Trophoblast cell (in vitro differentiated cells and primary cell): ENCODE results near the gene SEMA6D.

Source experiments
- DNase-seq, 2 donors: peaks; one replicate each; pipeline ENCODE4 v3.0.0-alpha.2; 2016
- H2AFZ ChIP-seq: 2 replicates; pipeline ENCODE4 v1.6.1; 2013; ENCODE audit warnings: low read length, moderate library complexity, mild to moderate bottlenecking; ENCODE audit not compliant: insufficient read depth, poor library complexity
- H2AK5ac ChIP-seq: 2 replicates; pipeline ENCODE4 v1.6.1; 2013; ENCODE audit warnings: mild to moderate bottlenecking, low read length
- H2BK120ac ChIP-seq: 2 replicates; pipeline ENCODE4 v1.6.1; 2013; ENCODE audit warnings: low read length, mild to moderate bottlenecking, moderate library complexity; ENCODE audit not compliant: insufficient read depth, poor library complexity
- H2BK12ac ChIP-seq: 2 replicates; pipeline ENCODE4 v1.6.1; 2013; ENCODE audit warnings: mild to moderate bottlenecking, low read length, moderate library complexity
- H2BK5ac ChIP-seq: 2 replicates; pipeline ENCODE4 v1.6.1; 2013; ENCODE audit warnings: low read length, low read depth, moderate library complexity, mild to moderate bottlenecking; ENCODE audit not compliant: poor library complexity
- H3K14ac ChIP-seq: 2 replicates; pipeline ENCODE4 v1.6.1; 2013; ENCODE audit warnings: mild to moderate bottlenecking, low read length
- H3K18ac ChIP-seq: 2 replicates; pipeline ENCODE4 v1.6.1; 2013; ENCODE audit warnings: mild to moderate bottlenecking, low read length
- H3K23ac ChIP-seq: 2 replicates; pipeline ENCODE4 v1.6.1; 2013; ENCODE audit warnings: low read length
- H3K27ac ChIP-seq: 2 replicates; pipeline ENCODE4 v1.5.1; 2013; ENCODE audit warnings: low read depth, mild to moderate bottlenecking, inconsistent platforms, low read length, moderate library complexity
- H3K27me3 ChIP-seq: 2 replicates; pipeline ENCODE4 v1.6.1; 2013; ENCODE audit warnings: inconsistent platforms, mild to moderate bottlenecking, low read length, moderate library complexity; ENCODE audit not compliant: insufficient read depth
- H3K36me3 ChIP-seq, 2 experiments: 1 replicate in 1 of 2; 2 replicates in 1 of 2; pipeline ENCODE4 v1.6.1; 2013; ENCODE audit warnings: low read length in 2 of 2, mild to moderate bottlenecking in 2 of 2, moderate library complexity in 1 of 2; ENCODE audit not compliant: insufficient read depth in 2 of 2, control insufficient read depth in 1 of 2
- H3K4ac ChIP-seq: 2 replicates; pipeline ENCODE4 v1.6.1; 2013; ENCODE audit warnings: low read depth, mild to moderate bottlenecking, low read length, moderate library complexity
- H3K4me1 ChIP-seq, 2 experiments: 1 replicate in 1 of 2; 2 replicates in 1 of 2; pipeline ENCODE4 v1.6.1; 2013; ENCODE audit warnings: low read length in 2 of 2, mild to moderate bottlenecking in 2 of 2, moderate library complexity in 1 of 2; ENCODE audit not compliant: insufficient read depth in 2 of 2, control insufficient read depth in 1 of 2
- H3K4me2 ChIP-seq: 2 replicates; pipeline ENCODE4 v1.6.1; 2013; ENCODE audit warnings: inconsistent platforms, mild to moderate bottlenecking, low read length, moderate library complexity
- H3K4me3 ChIP-seq: 2 replicates; pipeline ENCODE4 v1.5.1; 2013; ENCODE audit warnings: mild to moderate bottlenecking, low read depth, low read length, inconsistent platforms
- H3K79me1 ChIP-seq: one replicate; pipeline ENCODE4 v1.6.1; 2013; ENCODE audit warnings: low read length
- H3K79me2 ChIP-seq: 2 replicates; pipeline ENCODE4 v1.6.1; 2013; ENCODE audit warnings: low read length, mild to moderate bottlenecking; ENCODE audit not compliant: control insufficient read depth, insufficient read depth, poor library complexity
- H3K9ac ChIP-seq: 2 replicates; pipeline ENCODE4 v1.6.1; 2013; ENCODE audit warnings: mild to moderate bottlenecking, low read length
- H3K9me3 ChIP-seq: 2 replicates; pipeline ENCODE4 v1.6.1; 2013; ENCODE audit warnings: low read depth, mild to moderate bottlenecking, control low read depth, inconsistent platforms, low read length; ENCODE audit not compliant: insufficient read depth
- H4K12ac ChIP-seq: 2 replicates; pipeline ENCODE4 v1.6.1; 2013; ENCODE audit warnings: low read depth, mild to moderate bottlenecking, low read length, moderate library complexity
- H4K8ac ChIP-seq: 2 replicates; pipeline ENCODE4 v1.6.1; 2013; ENCODE audit warnings: low read depth, mild to moderate bottlenecking, low read length, moderate library complexity
- H4K91ac ChIP-seq: one replicate; pipeline ENCODE4 v1.6.1; 2013; ENCODE audit warnings: low read depth, mild to moderate bottlenecking, low read length, moderate library complexity
- WGBS: extraction: QIAGEN DNeasy Blood & Tissue Kit; methylation state at CpG from one replicate; pipeline ENCODE4 v1.1.7; 2013; ENCODE audit warnings: missing lambda C conversion rate; ENCODE audit not compliant: insufficient read length, insufficient coverage; ENCODE audit errors: extremely low coverage; 5-methylcytosine and 5-hydroxymethylcytosine counted together

The SEMA6D gene

GRCh38 chr15:47718497-47719437, 1.5 kb downstream of the SEMA6D start:
- no CpG with 5 or more reads among the region's 48 CpGs for WGBS
- H3K9me3 ChIP-seq, result no peaks in the 10 kb centered on the region
- H2BK12ac ChIP-seq, result no peak overlapping the region
- H3K4me3 ChIP-seq, result peak overlapping the region; percentile 67
- H2BK5ac ChIP-seq, result no peak overlapping the region
- no peak overlapping the region for H3K23ac ChIP-seq
- peaks cover 8% of the 10 kb centered on the region for H3K79me1 ChIP-seq
- no peak for DNase-seq
- H4K91ac ChIP-seq, result no peak overlapping the region
- peak overlapping the region; percentile 52 for H2AFZ ChIP-seq
- peaks cover 4% of the 10 kb centered on the region for H3K27me3 ChIP-seq
- H3K36me3 ChIP-seq, result no peaks in the 10 kb centered on the region
- no peak overlapping the region for H3K9ac ChIP-seq
- H3K4me2 ChIP-seq, result peak overlapping the region; percentile 100
- no peak overlapping the region for H4K12ac ChIP-seq
- H3K4me1 ChIP-seq, result peaks cover 0 to 6% of the 10 kb centered on the region in 2 experiments
- no peak overlapping the region for H3K27ac ChIP-seq
- no peak overlapping the region for H4K8ac ChIP-seq
- H3K79me2 ChIP-seq, result peaks cover 3% of the 10 kb centered on the region
- H2BK120ac ChIP-seq, result no peak overlapping the region
- no peak overlapping the region for H3K18ac ChIP-seq
- no peak overlapping the region for H2AK5ac ChIP-seq
- H3K14ac ChIP-seq, result no peak overlapping the region
- no peak overlapping the region for H3K4ac ChIP-seq

GRCh38 chr15:47719730-47720129, 2.4 kb downstream of the SEMA6D start:
- no peak overlapping the region for H2AK5ac ChIP-seq
- H2BK12ac ChIP-seq, result no peak overlapping the region
- no peak overlapping the region for H3K18ac ChIP-seq
- no peak overlapping the region for H4K91ac ChIP-seq
- H3K4ac ChIP-seq, result no peak overlapping the region
- no peak overlapping the region for H2AFZ ChIP-seq
- peaks cover 3% of the 10 kb centered on the region for H3K79me2 ChIP-seq
- no peaks in the 10 kb centered on the region for H3K36me3 ChIP-seq
- H3K14ac ChIP-seq, result no peak overlapping the region
- H3K4me3 ChIP-seq, result no peak overlapping the region
- H3K23ac ChIP-seq, result no peak overlapping the region
- no peak for DNase-seq
- H3K9ac ChIP-seq, result no peak overlapping the region
- H3K27ac ChIP-seq, result no peak overlapping the region
- H4K8ac ChIP-seq, result no peak overlapping the region
- H4K12ac ChIP-seq, result no peak overlapping the region
- no peak overlapping the region for H2BK120ac ChIP-seq
- H3K9me3 ChIP-seq, result no peaks in the 10 kb centered on the region
- H2BK5ac ChIP-seq, result no peak overlapping the region
- peaks cover 4% of the 10 kb centered on the region for H3K27me3 ChIP-seq
- H3K79me1 ChIP-seq, result peaks cover 8% of the 10 kb centered on the region
- H3K4me1 ChIP-seq, result peaks cover 0 to 6% of the 10 kb centered on the region in 2 experiments
- no peak overlapping the region for H3K4me2 ChIP-seq

- no peak overlapping the region for H3K4ac ChIP-seq
- H3K4me1 ChIP-seq, result peaks cover 0 to 6% of the 10 kb centered on the region in 2 experiments
- no peak overlapping the region for H2BK5ac ChIP-seq
- H3K9ac ChIP-seq, result no peak overlapping the region
- H2AK5ac ChIP-seq, result no peak overlapping the region
- no peak overlapping the region for H2AFZ ChIP-seq
- no peak overlapping the region for H3K4me2 ChIP-seq
- DNase-seq, result peak in 1 of 2 donors; percentile 10
- H3K79me1 ChIP-seq, result peaks cover 8% of the 10 kb centered on the region
- no peaks in the 10 kb centered on the region for H3K9me3 ChIP-seq
- H4K8ac ChIP-seq, result no peak overlapping the region
- no CpG with 5 or more reads among the region's 4 CpGs for WGBS
- H2BK120ac ChIP-seq, result no peak overlapping the region
- no peak overlapping the region for H3K14ac ChIP-seq
- no peak overlapping the region for H3K27ac ChIP-seq
- no peak overlapping the region for H4K91ac ChIP-seq
- peaks cover 3% of the 10 kb centered on the region for H3K79me2 ChIP-seq
- H2BK12ac ChIP-seq, result no peak overlapping the region
- peaks cover 4% of the 10 kb centered on the region for H3K27me3 ChIP-seq
- H3K36me3 ChIP-seq, result no peaks in the 10 kb centered on the region
- no peak overlapping the region for H3K4me3 ChIP-seq
- H3K18ac ChIP-seq, result no peak overlapping the region
- H4K12ac ChIP-seq, result no peak overlapping the region
- H3K23ac ChIP-seq, result no peak overlapping the region
Observed at GRCh38 chr15:47720555-47720954, 3.2 kb downstream of the SEMA6D start.

- Histone ChIP-seq H3K79me1 (peaks cover 8% of the 10 kb centered on the region), H3K27ac (no peak overlapping the region), H3K23ac (no peak overlapping the region), H4K8ac (no peak overlapping the region), H3K36me3 (no peaks in the 10 kb centered on the region), H2BK5ac (no peak overlapping the region), H3K4me1 (peaks cover 0 to 6% of the 10 kb centered on the region in 2 experiments), H4K91ac (no peak overlapping the region), H4K12ac (no peak overlapping the region), H3K4me2 (no peak overlapping the region), H2AK5ac (no peak overlapping the region), H3K9me3 (no peaks in the 10 kb centered on the region), H3K4ac (no peak overlapping the region), H3K79me2 (peaks cover 3% of the 10 kb centered on the region), H3K18ac (no peak overlapping the region), H2AFZ (no peak overlapping the region), H3K27me3 (peaks cover 4% of the 10 kb centered on the region), H3K4me3 (no peak overlapping the region), H3K14ac (no peak overlapping the region), H2BK120ac (no peak overlapping the region), H2BK12ac (no peak overlapping the region), H3K9ac (no peak overlapping the region)
- no peak for DNase-seq
- no CpG with 5 or more reads among the region's 4 CpGs for WGBS
Observed at GRCh38 chr15:47721676-47722075, 4.4 kb downstream of the SEMA6D start.
